RWPE1 (cell line): Measurements from ENCODE around the gene CELSR2.
"Not testable (repeated sequence)": the region's sequence is repeated elsewhere in the genome, so short reads cannot be mapped to it uniquely, and the experiment has no call there.

Experiments used
- CTCF ChIA-PET: fragments of 350-600 bp; sonication (Branson Sonifier 250); formaldehyde crosslinking; extraction: SDS; loops from one replicate; lab custom pipeline; 2021; lab: Yijun Ruan, JAX
- POLR2A ChIA-PET: fragments of 400-600 bp; formaldehyde crosslinking; extraction: SDS; loops from one replicate; lab custom pipeline; 2020; ENCODE audit warnings: antibody characterized with exemption; ENCODE audit not compliant: low non-redundant PET; lab: Yijun Ruan, JAX
- DNase-seq: peaks from one replicate; pipeline ENCODE4 v3.0.0; 2012; ENCODE audit warnings: low spot score
- H3K27ac ChIP-seq: fragments of 450-650 bp; 2 replicates; pipeline ENCODE4 v1.5.1; 2017
- TF ChIP-seq, protein P1 (sequence below): fragments of 450-650 bp; conservative IDR thresholded peaks from 2 replicates; pipeline ENCODE4 v1.5.1; 2017; ENCODE audit warnings: low read depth, mild to moderate bottlenecking

The CELSR2 gene

DNA sequence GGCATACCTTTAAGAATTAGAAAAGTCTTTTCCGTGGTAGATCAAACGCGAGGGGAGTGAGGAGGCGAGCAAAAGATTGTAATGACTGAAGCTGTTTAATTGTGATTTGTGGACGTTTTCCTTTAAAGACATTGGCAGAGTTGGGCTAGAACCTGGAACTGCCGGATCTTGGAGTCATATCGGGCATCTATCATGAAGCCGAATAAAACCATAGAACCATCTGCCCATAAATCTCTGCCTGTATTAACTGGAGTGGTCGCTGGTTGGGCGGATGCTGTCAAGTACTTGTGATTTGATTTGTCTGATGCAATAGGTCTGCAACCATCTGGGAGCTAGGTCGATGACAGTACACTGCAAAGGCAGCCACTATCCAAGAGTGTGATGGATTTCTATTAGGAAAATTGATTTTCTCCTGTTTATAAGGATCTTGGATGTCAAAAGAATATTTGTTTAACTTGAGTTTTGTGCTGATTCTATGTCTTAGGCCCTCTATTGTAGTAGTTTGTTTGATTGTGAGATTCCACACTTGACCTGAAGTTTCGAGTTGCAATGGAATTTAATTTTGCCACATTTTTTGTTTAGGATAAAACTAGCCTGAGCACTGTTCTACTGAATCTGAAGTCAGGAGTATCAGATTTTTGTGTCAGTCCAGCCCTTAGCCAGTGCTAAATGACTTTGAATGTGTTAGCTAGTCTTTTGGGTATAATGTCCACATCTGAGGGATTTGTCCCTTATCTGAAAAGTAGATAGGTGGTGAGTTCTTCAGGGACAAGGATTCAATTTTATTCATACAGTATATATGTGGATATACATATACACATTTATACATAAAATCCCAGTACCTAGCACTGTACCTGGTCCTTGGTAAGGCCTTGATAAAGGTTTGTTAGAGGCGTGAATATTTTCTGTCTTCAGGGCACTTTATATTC is 34.4 kb upstream of the CELSR2 start:
- DNase-seq: peak; percentile 81
- POLR2A ChIA-PET: interaction anchor here (0.7 to 1.0 kb wide), 3 partner anchors 8 to 115 kb away, joined by 3 read pairs; no protein-coding TSS in a partner anchor
- TF ChIP-seq, protein P1, sequence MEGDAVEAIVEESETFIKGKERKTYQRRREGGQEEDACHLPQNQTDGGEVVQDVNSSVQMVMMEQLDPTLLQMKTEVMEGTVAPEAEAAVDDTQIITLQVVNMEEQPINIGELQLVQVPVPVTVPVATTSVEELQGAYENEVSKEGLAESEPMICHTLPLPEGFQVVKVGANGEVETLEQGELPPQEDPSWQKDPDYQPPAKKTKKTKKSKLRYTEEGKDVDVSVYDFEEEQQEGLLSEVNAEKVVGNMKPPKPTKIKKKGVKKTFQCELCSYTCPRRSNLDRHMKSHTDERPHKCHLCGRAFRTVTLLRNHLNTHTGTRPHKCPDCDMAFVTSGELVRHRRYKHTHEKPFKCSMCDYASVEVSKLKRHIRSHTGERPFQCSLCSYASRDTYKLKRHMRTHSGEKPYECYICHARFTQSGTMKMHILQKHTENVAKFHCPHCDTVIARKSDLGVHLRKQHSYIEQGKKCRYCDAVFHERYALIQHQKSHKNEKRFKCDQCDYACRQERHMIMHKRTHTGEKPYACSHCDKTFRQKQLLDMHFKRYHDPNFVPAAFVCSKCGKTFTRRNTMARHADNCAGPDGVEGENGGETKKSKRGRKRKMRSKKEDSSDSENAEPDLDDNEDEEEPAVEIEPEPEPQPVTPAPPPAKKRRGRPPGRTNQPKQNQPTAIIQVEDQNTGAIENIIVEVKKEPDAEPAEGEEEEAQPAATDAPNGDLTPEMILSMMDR: no peak
- peak overlapping the region; percentile 92 for H3K27ac ChIP-seq
- CTCF ChIA-PET: interaction anchor here (0.7 to 2.1 kb wide), 4 partner anchors 14 to 115 kb away, joined by 3 to 12 read pairs (median 4); no protein-coding TSS in a partner anchor

DNA sequence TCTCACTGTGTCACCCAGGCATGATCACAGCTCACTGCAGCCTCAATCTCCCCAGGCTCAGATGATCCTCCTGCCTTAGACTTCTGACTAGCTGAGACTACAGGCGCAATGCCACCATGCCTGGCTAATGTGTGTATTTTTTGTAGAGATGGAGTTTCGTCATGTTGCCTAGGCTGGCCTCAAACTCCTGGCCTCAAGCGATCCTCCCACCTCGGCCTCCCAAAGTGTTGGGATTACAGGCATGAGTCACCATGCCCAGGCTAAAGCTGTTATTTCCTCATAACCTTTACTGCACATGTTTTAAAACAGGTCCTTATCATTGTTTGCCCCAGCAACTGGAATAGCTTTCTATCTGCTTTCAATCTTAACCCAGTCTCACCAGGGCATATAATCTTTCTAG is 32.7 kb upstream of the CELSR2 start:
- H3K27ac ChIP-seq: peak overlapping the region; percentile 39; the same call in 1 of the 2 replicates
- DNase-seq: no peak
- ChIA-PET POLR2A (no interaction called here), CTCF (interaction anchor here (0.5 kb wide), 1 partner anchor 61 kb away, joined by 4 read pairs; no protein-coding TSS in a partner anchor)
- TF ChIP-seq, protein P1: no peak

DNA sequence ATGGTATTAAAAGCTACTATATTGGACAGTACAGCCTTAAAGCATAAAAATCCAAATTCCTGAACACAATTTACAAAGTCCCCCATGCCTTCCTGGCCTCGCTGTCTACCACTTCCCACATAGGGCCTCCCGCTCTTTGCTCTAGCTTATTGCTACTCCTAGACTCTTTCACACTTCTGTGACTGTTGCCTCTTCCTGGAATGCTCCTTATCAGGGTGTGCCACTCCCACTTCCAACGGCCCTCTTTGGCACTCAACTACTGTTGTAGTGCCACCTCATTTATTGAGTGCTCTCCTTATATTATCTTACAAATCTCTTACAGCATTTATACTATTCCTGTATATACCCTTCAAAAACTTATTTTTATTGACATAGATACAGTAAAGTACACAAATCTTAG is 30.8 kb upstream of the CELSR2 start:
- POLR2A ChIA-PET: no interaction called here
- TF ChIP-seq, protein P1: no peak
- no peak for DNase-seq
- H3K27ac ChIP-seq: no peak overlapping the region
- CTCF ChIA-PET: no interaction called here

DNA sequence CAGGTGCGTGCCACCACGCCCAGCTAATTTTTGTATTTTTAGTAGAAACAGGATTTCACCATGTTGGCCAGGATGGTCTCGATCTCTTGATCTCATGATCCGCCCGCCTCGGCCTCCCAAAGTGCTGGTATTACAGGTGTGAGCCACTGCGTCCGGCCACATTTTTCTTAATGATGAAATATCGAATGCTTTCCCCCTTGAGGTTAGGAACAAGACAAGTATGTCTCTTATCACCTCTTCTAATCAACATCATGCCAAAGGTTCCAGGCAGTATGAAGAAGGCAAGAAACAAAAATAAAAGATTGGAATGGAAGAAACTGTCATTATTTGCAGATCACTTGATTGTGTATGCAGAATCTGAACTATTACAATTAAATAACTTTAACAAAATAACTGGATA is 28.1 kb upstream of the CELSR2 start:
- POLR2A ChIA-PET, DNase-seq, H3K27ac ChIP-seq, CTCF ChIA-PET: not testable (repeated sequence)

DNA sequence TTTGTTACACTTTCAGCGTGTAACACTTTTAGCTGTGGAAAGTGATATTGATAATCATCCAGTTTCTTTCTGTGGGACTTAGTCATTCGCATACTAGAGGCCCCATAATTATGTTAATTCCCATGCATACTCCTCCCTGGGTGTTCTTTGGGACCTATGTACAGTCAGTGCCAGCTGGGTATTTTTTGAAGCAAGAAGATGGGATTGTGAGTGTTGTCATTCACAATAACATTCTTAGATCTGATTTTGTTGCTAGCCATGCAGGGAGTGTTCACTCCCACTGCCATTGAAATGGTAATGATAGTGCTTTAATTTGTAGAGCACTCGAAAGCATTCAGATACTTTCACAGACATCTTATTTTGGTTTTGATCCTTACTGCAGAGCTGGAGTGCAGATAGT is 24.0 kb upstream of the CELSR2 start:
- POLR2A ChIA-PET: no interaction called here
- TF ChIP-seq, protein P1: no peak
- H3K27ac ChIP-seq: no peak overlapping the region
- CTCF ChIA-PET: interaction anchor here (0.5 to 1.6 kb wide), 3 partner anchors 14 to 685 kb away, joined by 3 to 6 read pairs (median 3); partner anchors contain the start of gene CSF1
- DNase-seq: no peak

DNA sequence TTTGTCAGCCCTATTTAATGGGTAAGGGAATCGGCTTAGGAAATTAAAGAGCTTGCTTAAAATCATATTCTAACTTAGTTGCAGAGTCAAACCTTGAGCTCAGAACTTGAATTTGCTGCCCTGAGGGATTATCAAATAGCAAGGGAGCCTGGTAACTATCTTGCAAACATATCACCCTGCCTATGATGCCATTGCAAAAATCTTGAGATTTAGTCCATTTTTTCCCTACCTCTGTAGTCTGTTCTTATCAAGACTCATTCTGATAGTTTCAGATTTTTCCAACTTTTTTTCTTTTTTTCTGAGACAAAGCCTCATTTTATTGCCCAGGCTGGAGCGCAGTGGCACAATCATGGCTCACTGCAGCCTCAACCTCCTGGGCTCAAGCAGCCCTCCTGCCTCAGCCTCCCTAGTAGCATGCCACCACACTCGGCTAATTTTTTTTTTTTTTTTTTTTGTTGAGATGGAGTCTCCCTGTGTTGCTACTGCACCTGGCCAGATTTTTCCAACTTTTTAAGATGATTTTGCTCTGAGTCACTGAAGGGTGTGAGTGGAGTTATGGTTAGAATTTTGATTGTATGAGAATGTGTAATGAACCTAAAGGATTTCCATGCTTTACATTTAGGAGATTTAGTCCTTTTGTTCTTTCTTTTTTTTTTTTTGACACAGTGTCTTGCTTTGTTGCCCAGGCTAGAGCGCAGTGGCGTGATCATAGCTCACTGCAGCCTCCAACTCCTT is 23.5 kb upstream of the CELSR2 start:
- H3K27ac ChIP-seq: peak overlapping the region; percentile 77
- DNase-seq: peak; percentile 76
- POLR2A ChIA-PET: no interaction called here

More for the DNA sequence above, 23.5 kb upstream of the CELSR2 start:
- TF ChIP-seq, protein P1: no peak
- CTCF ChIA-PET: interaction anchor here (0.7 to 1.6 kb wide), 2 partner anchors 14 to 192 kb away, joined by 4 to 6 read pairs; no protein-coding TSS in a partner anchor
